ENCODE data around the gene DPH1.

The DPH1 gene

GRCh38 chr17:2075336-2076086 is 45.6 kb downstream of the DPH1 start:
- H3K4me3 ChIP-seq (replicated peaks; ENCODE audit: low read depth, low read length) = no peak overlapping the region
- peak; percentile 66 for DNase-seq (ENCODE audit: low read depth)
- TF ChIP-seq CTCF (IDR thresholded peaks at IDR 0.05; ENCODE audit: low read length, missing control alignments) = no peak

- TF ChIP-seq CTCF (IDR thresholded peaks at IDR 0.05; ENCODE audit: low read length, missing control alignments) = no peak
- no peak overlapping the region for H3K4me3 ChIP-seq (replicated peaks; ENCODE audit: low read depth, low read length)
- DNase-seq (ENCODE audit: low read depth) = no peak
Measured at GRCh38 chr17:2076087-2076984, 46.4 kb downstream of the DPH1 start.

GRCh38 chr17:2077040-2077439 is 47.1 kb downstream of the DPH1 start:
- no peak for DNase-seq (ENCODE audit: low read depth)
- H3K4me3 ChIP-seq (replicated peaks; ENCODE audit: low read depth, low read length) = no peak overlapping the region
- no peak for TF ChIP-seq CTCF (IDR thresholded peaks at IDR 0.05; ENCODE audit: low read length, missing control alignments)

- no peak for TF ChIP-seq CTCF (IDR thresholded peaks at IDR 0.05; ENCODE audit: low read length, missing control alignments)
- peak; percentile 45 for DNase-seq (ENCODE audit: low read depth)
- no peak overlapping the region for H3K4me3 ChIP-seq (replicated peaks; ENCODE audit: low read depth, low read length)
Measured at GRCh38 chr17:2081564-2081963, 51.6 kb downstream of the DPH1 start.

- no peak for TF ChIP-seq CTCF (IDR thresholded peaks at IDR 0.05; ENCODE audit: low read length, missing control alignments)
- no peak for DNase-seq (ENCODE audit: low read depth)
- no peak overlapping the region for H3K4me3 ChIP-seq (replicated peaks; ENCODE audit: low read depth, low read length)
Measured at GRCh38 chr17:2082003-2082781, 52.2 kb downstream of the DPH1 start.

GRCh38 chr17:2083613-2084035 is 53.7 kb downstream of the DPH1 start:
- no peak for DNase-seq (ENCODE audit: low read depth)
- no peak overlapping the region for H3K4me3 ChIP-seq (replicated peaks; ENCODE audit: low read depth, low read length)
- TF ChIP-seq CTCF (IDR thresholded peaks at IDR 0.05; ENCODE audit: low read length, missing control alignments) = no peak

All from fibroblast of pulmonary artery (primary cell).